BJ (cell line): ENCODE data around the gene HMGB1. TPM values are rescaled to one million over a fixed set of nuclear protein-coding genes. Genes with fewer than 3 reads are reported as not detected.

Experiments used
- CTCF ChIA-PET: fragments of 350-600 bp; formaldehyde crosslinking; extraction: SDS; loops from one replicate; lab custom pipeline; 2021; ENCODE audit warnings: antibody characterized with exemption, inconsistent platforms; lab: Yijun Ruan, JAX
- POLR2A ChIA-PET: fragments of 300-600 bp; sonication (Branson Sonifier 250); formaldehyde crosslinking; extraction: SDS; loops from one replicate; lab custom pipeline; 2021; ENCODE audit warnings: antibody characterized with exemption; lab: Charles Lee
- DNase-seq: peaks from one replicate; pipeline ENCODE4 v3.0.0-alpha.2; 2011; ENCODE audit warnings: low read depth
- H3K27me3 ChIP-seq: 2 replicates; pipeline ENCODE4 v1.6.0; 2011; ENCODE audit warnings: low read length; ENCODE audit not compliant: control insufficient read depth, insufficient read depth
- H3K36me3 ChIP-seq: 2 replicates; pipeline ENCODE4 v1.5.1; 2011; ENCODE audit warnings: low read length; ENCODE audit not compliant: control insufficient read depth, insufficient read depth
- H3K4me3 ChIP-seq: 2 replicates; pipeline ENCODE4 v1.5.1; 2011; ENCODE audit warnings: low read depth, mild to moderate bottlenecking, control low read depth, low read length
- CTCF ChIP-seq: IDR thresholded peaks from 2 replicates; pipeline ENCODE4 v1.5.1; 2011; ENCODE audit warnings: low read depth, mild to moderate bottlenecking, control low read depth, inconsistent platforms, low read length, moderate library complexity; ENCODE audit not compliant: insufficient read depth
- polyA plus RNA-seq: library from polyadenylated mRNA; depleted of rRNA; stranded (reverse); fragments of >200 nt; gene quantifications from 2 replicates; pipeline ENCODE4 v1.2.3, GENCODE V29; 2011

The HMGB1 gene
- polyA plus RNA-seq, 1 experiment: 93.4 TPM

GRCh38 chr13:30429721-30430694 is 35.7 kb downstream of the HMGB1 start:
- ChIA-PET CTCF (interaction anchor here (1.9 kb wide), 2 partner anchors 35 to 298 kb away, joined by 5 read pairs; no protein-coding TSS in a partner anchor), POLR2A (interaction anchor here (0.7 kb wide), 1 partner anchor 11 kb away, joined by 4 read pairs; no protein-coding TSS in a partner anchor)
- Histone ChIP-seq H3K36me3 (no peaks in the 10 kb centered on the region), H3K27me3 (no peaks in the 10 kb centered on the region), H3K4me3 (no peak overlapping the region)
- DNase-seq: peak; percentile 64
- no peak for TF ChIP-seq CTCF

GRCh38 chr13:30429235-30429634 is 36.5 kb downstream of the HMGB1 start:
- no peak for TF ChIP-seq CTCF
- Histone ChIP-seq H3K36me3 (no peaks in the 10 kb centered on the region), H3K27me3 (no peaks in the 10 kb centered on the region), H3K4me3 (no peak overlapping the region)
- POLR2A ChIA-PET: interaction anchor here (0.7 kb wide), 1 partner anchor 10 kb away, joined by 4 read pairs; no protein-coding TSS in a partner anchor
- DNase-seq: no peak
- CTCF ChIA-PET: interaction anchor here (1.9 kb wide), 1 partner anchor 34 kb away, joined by 5 read pairs; no protein-coding TSS in a partner anchor

- H3K27me3 ChIP-seq: no peaks in the 10 kb centered on the region
- ChIA-PET POLR2A (interaction anchor here (0.5 kb wide), 1 partner anchor 131 kb away, joined by 3 read pairs; no protein-coding TSS in a partner anchor), CTCF (interaction anchor here (0.6 kb wide), 1 partner anchor 14 kb away, joined by 3 read pairs; no protein-coding TSS in a partner anchor)
- TF ChIP-seq CTCF: no peak
- DNase-seq: no peak
- no peaks in the 10 kb centered on the region for H3K36me3 ChIP-seq
- no peak overlapping the region for H3K4me3 ChIP-seq
These were observed 41.8 kb downstream of the HMGB1 start for GRCh38 chr13:30423891-30424290.

GRCh38 chr13:30422054-30422839 is 43.5 kb downstream of the HMGB1 start, which contains the start of gene UBE2L5:
Gene UBE2L5, plus strand, starts transcription at chr13:30422493. Its CDS starts 5,498 bp downstream, at chr13:30427991.
- no peak for TF ChIP-seq CTCF
- H3K4me3 ChIP-seq: peak within 1 kb of the TSS; percentile 36
- H3K36me3 ChIP-seq: no peaks in the 10 kb centered on the region
- CTCF ChIA-PET: no interaction called here
- no peak for DNase-seq
- POLR2A ChIA-PET: interaction anchor here (0.6 to 0.9 kb wide), 2 partner anchors 84 to 249 kb away, joined by 3 to 5 read pairs; no protein-coding TSS in a partner anchor
- H3K27me3 ChIP-seq: no peaks in the 10 kb centered on the region
